ENCODE data around the gene CCDC188. TPM values are rescaled to one million over a fixed set of nuclear protein-coding genes. Genes with fewer than 3 reads are reported as not detected.

The CCDC188 gene
- total RNA-seq, 1 donor from 2014 or later = not detected

DNA sequence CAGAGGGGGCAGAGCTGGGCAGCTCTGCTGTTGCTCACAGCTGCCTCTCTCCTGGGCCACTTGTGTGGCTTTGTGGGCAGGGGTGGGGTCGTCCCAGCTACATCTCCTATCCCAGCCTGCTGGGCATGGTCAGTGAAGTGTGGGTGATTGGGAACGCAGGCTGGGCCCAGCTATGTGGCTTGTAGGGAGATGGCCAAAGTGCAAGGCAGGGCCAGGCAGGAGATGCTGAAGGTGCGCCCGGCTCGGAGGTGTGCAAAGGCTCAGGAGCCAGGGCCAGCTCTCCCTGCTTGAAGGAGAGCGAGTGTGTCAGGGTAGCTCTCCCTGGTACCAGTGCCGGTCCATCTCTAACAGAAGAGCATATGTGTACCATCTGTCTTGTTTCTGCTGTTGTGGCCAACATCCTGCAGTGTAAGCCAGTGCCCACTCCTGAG is 43.4 kb downstream of the CCDC188 start:
- DNase-seq (ENCODE audit: low spot score) = no peak

DNA sequence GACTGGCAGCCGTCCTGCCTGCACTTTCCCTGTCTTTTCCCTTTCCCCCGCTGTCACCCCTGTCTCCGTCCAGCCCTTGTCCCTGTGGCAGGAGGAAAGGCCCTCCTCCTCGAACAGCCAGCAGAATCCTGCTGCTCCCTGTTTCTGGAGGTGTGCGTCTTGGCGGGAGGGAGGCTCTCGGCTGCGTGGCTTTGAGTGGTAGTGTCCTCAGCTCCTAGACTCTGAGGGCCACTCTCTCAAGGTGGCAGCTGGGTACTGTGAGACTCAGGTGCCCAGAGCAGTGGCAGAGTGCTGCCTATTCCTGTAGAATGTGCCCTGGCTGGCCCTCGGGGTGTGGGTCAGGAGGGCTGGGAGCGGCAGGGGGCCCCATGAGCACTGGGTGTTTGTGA is 44.0 kb downstream of the CCDC188 start:
- no peak for DNase-seq (ENCODE audit: low spot score)

DNA sequence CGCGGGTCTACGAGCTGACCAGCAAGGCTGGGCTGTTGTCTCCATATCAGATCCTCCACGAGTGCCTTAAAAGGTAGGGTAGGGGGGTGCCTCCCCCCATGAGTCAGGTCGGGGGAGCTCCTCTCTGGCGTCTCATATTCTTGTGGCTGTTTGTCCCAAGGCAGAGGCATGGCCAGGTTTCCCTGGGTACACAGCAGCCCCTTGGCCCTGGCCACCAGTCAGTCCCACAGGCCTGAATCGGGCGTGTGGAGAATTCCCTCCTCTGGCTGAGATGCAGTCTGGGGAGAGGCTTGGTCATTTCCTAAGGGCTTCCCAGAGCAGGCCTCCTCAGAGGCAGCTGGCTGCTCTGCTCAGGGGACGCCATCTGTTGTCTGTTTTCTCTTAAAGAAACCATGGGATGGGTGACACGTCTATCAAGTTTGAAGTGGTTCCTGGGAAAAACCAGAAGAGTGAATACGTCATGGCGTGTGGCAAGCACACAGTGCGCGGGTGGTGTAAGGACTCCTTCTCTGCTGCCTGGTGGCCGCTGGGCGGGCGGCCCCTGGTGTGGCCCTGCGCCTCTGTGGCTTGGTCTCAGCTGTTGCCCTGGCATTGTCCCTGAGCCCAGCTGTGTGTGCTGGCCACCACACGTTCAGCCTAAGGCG is 44.5 kb downstream of the CCDC188 start:
- DNase-seq (ENCODE audit: low spot score) = no peak

DNA sequence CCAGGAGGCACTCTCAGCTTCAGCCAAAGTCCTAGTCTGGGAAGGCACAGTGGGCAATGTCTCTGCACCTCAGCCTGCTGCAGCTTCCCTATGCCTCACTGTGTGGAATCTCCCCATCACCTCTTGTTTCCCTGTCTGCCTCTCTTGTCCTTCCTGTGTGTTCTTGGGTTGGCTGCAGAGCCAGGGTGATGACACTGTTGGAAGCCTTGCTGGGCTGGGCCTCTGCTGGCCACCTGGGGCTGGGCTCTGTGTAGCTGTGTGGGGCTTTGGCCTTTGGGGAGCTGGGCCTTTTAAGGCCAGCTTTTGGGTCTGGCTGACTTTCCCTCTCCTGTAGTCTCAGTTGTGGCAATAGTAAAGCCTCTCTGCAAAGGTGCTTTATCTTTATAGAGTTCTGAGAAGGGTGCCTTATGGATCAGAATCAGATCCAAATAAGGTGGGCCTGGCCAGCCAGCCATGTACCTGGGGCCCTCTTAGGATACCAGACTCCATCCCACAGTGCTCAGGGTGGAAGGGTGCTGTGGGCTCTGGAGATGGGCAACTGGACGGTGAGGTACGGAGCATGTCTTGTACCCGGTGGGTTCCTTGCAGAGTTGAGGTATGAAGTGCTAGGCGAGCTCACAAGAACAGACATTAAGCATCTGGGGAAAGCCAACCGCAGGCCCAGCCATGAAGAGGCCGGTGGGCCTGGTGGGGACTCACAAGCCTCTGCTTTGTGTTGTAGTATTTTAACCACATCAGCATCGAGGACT is 45.2 kb downstream of the CCDC188 start:
- DNase-seq (ENCODE audit: low spot score) = no peak

DNA sequence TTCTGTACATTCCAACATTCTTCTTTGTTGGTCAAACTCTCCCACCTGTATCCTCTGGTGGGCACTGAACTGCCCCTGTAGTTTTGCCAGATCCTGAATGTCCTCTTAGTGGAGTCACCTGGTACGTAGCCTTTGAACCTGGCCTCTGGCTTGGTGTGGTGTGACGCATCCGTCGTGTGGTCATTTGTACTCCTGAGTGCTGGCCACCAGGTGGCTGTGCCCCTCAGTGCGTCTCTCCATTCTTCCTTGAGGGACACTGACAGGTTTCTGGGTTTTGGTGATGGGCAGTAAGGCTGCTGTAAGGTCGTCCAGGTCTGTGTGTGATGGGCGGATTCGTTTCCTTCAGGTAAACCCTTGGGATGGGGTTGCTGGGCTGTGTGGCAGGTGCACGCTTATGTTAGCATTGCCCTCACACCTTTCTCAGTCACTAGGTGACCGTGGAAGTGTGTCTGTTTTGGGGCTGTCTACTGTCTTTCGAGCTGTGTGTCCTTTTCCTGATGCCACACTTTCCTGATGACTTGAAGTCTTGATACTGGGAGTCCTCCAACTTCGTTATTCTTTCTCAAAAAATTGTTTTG is 48.6 kb downstream of the CCDC188 start:
- DNase-seq (ENCODE audit: low spot score) = no peak

DNA sequence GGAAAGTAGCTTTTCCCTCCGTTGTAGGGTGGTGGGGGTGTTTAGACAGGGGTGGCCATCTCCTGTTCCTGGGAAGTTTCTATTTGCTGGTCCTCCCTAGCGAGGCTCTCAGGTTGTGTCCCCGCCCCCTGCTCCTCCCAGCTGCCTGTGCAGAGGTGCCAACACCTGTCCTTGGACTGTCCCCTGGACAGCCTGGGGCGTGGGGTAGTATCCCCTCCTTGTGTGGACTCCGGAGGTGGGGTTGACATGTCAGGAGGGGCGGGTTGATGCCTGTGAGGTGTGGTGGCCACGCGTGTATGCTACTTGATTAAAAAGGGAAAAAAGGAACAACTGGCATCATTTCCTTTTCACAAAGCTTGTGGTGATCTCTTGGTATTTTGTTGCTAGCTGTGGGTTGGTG is 49.2 kb downstream of the CCDC188 start:
- no peak for DNase-seq (ENCODE audit: low spot score)

DNA sequence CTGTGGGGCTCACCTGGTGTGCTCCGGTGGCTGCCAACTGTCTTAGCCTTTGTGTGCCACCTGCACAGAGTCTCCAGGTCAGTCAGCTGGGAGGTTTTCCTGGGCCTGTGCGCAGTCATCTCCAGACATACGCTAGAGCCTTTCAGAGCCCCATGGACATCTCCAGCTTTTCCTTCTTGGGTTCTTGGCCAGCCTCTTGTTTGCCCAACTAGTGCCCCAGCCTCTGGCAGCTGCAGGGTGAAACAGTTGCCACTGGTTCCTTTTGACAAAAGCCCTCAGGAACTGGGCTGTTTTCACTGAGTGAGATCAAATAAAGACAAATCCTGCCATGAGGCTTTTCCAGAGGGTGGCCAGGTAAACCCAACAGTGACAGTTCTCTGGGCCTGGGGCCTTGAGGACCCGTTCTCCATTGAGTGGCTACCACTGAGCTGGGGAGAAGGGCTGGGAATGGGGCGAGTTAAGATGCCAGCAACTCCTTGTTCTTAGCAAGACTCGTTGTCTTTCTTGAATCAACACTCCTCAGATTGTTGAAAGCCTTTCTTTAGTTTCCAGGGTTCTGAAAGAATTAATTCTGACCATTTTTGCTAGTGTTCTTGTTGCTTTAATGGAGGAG is 51.6 kb downstream of the CCDC188 start:
- DNase-seq (ENCODE audit: low spot score) = no peak

Other genes with a start within 250 kb of the CCDC188 start
- 140 TPM for gene COMT, start 209.3 kb downstream of the CCDC188 start, total RNA-seq (ENCODE audit: insufficient read depth, low replicate concordance)
- gene TXNRD2, start 209.2 kb downstream of the CCDC188 start, total RNA-seq (ENCODE audit: insufficient read depth, low replicate concordance) = 32.0 TPM
- gene ARVCF, start 134.2 kb downstream of the CCDC188 start, total RNA-seq (ENCODE audit: insufficient read depth, low replicate concordance) = 35.4 TPM
- gene TANGO2, start 129.9 kb downstream of the CCDC188 start, total RNA-seq (ENCODE audit: insufficient read depth, low replicate concordance) = 20.5 TPM
- gene DGCR8, start 70.8 kb downstream of the CCDC188 start, total RNA-seq (ENCODE audit: insufficient read depth, low replicate concordance) = 16.4 TPM
- 265 TPM for gene RANBP1, start 35.0 kb downstream of the CCDC188 start, total RNA-seq (ENCODE audit: insufficient read depth, low replicate concordance)
- gene TRMT2A, start 33.8 kb downstream of the CCDC188 start, total RNA-seq (ENCODE audit: insufficient read depth, low replicate concordance) = 30.8 TPM
- 2.2 TPM for gene ZDHHC8, start 19.3 kb downstream of the CCDC188 start, total RNA-seq (ENCODE audit: insufficient read depth, low replicate concordance)
- gene RTN4R, start 117.3 kb upstream of the CCDC188 start, total RNA-seq (ENCODE audit: insufficient read depth, low replicate concordance) = 1.4 TPM
- gene DGCR6L, start 169.0 kb upstream of the CCDC188 start, total RNA-seq (ENCODE audit: insufficient read depth, low replicate concordance) = 40.0 TPM
- 12.5 TPM for gene ZNF74, start 243.1 kb upstream of the CCDC188 start, total RNA-seq (ENCODE audit: insufficient read depth, low replicate concordance)

Data from umbilical cord (tissue), 2 donors.